CD4-positive, alpha-beta T cell treated with Interleukin-4 for 1 hour (primary cell): Measurements from ENCODE around the gene MT1HL1.

Experiments
- DNase-seq, 2 donors: peaks; one replicate each; pipeline ENCODE4 v3.0.0-alpha.2; 2020 to 2022

MT1HL1 gene

GRCh38 chr1:237004116-237004515 is at the start of gene MT1HL1:
Gene MT1HL1, minus strand, starts transcription at chr1:237004441. Its CDS starts 69 bp downstream, at chr1:237004372.
- DNase-seq = no peak

GRCh38 chr1:237050915-237051314 is 46.7 kb upstream of the MT1HL1 start:
- no peak for DNase-seq

- no peak for DNase-seq
Observed at GRCh38 chr1:237050185-237050584, 45.9 kb upstream of the MT1HL1 start.

- DNase-seq = no peak
Observed at GRCh38 chr1:237048803-237049202, 44.6 kb upstream of the MT1HL1 start.

- no peak for DNase-seq
Observed at GRCh38 chr1:237045278-237046016, 41.2 kb upstream of the MT1HL1 start.

- DNase-seq = no peak
Observed at GRCh38 chr1:237043846-237044636, 39.8 kb upstream of the MT1HL1 start.

- no peak for DNase-seq
Observed at GRCh38 chr1:237042892-237043576, 38.8 kb upstream of the MT1HL1 start.

- no peak for DNase-seq
Observed at GRCh38 chr1:237042526-237042891, 38.3 kb upstream of the MT1HL1 start.

- DNase-seq = no peak
Observed at GRCh38 chr1:237041795-237042525, 37.7 kb upstream of the MT1HL1 start, which contains the start of gene RYR2. Gene RYR2, plus strand, starts transcription at chr1:237042184. Its CDS starts 338 bp downstream, at chr1:237042522.

- no peak for DNase-seq
Observed at GRCh38 chr1:237041461-237041794, 37.2 kb upstream of the MT1HL1 start.

GRCh38 chr1:237040823-237041222 is 36.6 kb upstream of the MT1HL1 start:
- no peak for DNase-seq

- DNase-seq = no peak
Observed at GRCh38 chr1:237038211-237038610, 34.0 kb upstream of the MT1HL1 start.

- DNase-seq = no peak
Observed at GRCh38 chr1:237035759-237036158, 31.5 kb upstream of the MT1HL1 start.

GRCh38 chr1:237033804-237034203 is 29.6 kb upstream of the MT1HL1 start:
- no peak for DNase-seq

GRCh38 chr1:237033061-237033460 is 28.8 kb upstream of the MT1HL1 start:
- DNase-seq = no peak

- no peak for DNase-seq
Observed at GRCh38 chr1:237032029-237032428, 27.8 kb upstream of the MT1HL1 start.

- no peak for DNase-seq
Observed at GRCh38 chr1:237031480-237031879, 27.2 kb upstream of the MT1HL1 start.

GRCh38 chr1:237029850-237030535 is 25.8 kb upstream of the MT1HL1 start:
- no peak for DNase-seq

- no peak for DNase-seq
Observed at GRCh38 chr1:237029240-237029639, 25.0 kb upstream of the MT1HL1 start.

- no peak for DNase-seq
Observed at GRCh38 chr1:237025358-237026074, 21.3 kb upstream of the MT1HL1 start.

GRCh38 chr1:237018896-237019295 is 14.7 kb upstream of the MT1HL1 start:
- DNase-seq = no peak

GRCh38 chr1:237016626-237017025 is 12.4 kb upstream of the MT1HL1 start:
- DNase-seq = no peak
